H1 (cell line): ENCODE data around the gene BBS9. TPM values are rescaled to one million over a fixed set of nuclear protein-coding genes. Genes with fewer than 3 reads are reported as not detected.

ENCODE experiments used
- CTCF ChIA-PET: fragments of 300-600 bp; sonication (Branson Sonifier 250); formaldehyde crosslinking; loops from one replicate; lab custom pipeline; 2021; ENCODE audit not compliant: partially characterized antibody; lab: Charles Lee
- POLR2A ChIA-PET: fragments of 300-600 bp; sonication (Branson Sonifier 250); formaldehyde crosslinking; loops from one replicate; lab custom pipeline; 2021; ENCODE audit warnings: inconsistent platforms; ENCODE audit not compliant: partially characterized antibody; lab: Charles Lee
- DNase-seq, 2 experiments: peaks; one replicate each; pipeline versions ENCODE4 v3.0.0 to v3.0.0-alpha.2; 2010 to 2022; ENCODE audit warnings: low spot score in 2 of 2, low read depth in 1 of 2, mixed read lengths in 1 of 2
- FAIRE-seq: peaks from 2 replicates; lab custom pipeline; 2011; peaks lifted over from hg19 to GRCh38; lab: Jason Lieb, UNC
- H2AFZ ChIP-seq: 2 replicates; pipeline ENCODE4 v1.8.1; 2012; ENCODE audit warnings: low read length, inconsistent platforms
- H2AK5ac ChIP-seq: 2 replicates; pipeline ENCODE4 v1.6.1; 2013; ENCODE audit warnings: low read depth, low read length
- H2BK120ac ChIP-seq: replicated peaks from 2 replicates; pipeline ENCODE3; 2013; ENCODE audit warnings: low read depth, low read length, inconsistent platforms
- H2BK12ac ChIP-seq: 2 replicates; pipeline ENCODE4 v1.6.1; 2013; ENCODE audit warnings: low read depth, low read length
- H2BK15ac ChIP-seq: 2 replicates; pipeline ENCODE4 v1.6.1; 2013; ENCODE audit warnings: low read length
- H2BK20ac ChIP-seq: 2 replicates; pipeline ENCODE4 v1.6.1; 2013; ENCODE audit warnings: low read length
- H2BK5ac ChIP-seq: 2 replicates; pipeline ENCODE4 v1.6.1; 2013; ENCODE audit warnings: low read depth, low read length
- H3K14ac ChIP-seq: 2 replicates; pipeline ENCODE4 v1.6.1; 2013; ENCODE audit warnings: inconsistent platforms; ENCODE audit not compliant: insufficient read length
- H3K18ac ChIP-seq: 2 replicates; pipeline ENCODE4 v1.6.1; 2013; ENCODE audit warnings: low read length; ENCODE audit errors: extremely low read depth
- H3K23ac ChIP-seq: 2 replicates; pipeline ENCODE4 v1.6.1; 2013; ENCODE audit warnings: inconsistent platforms; ENCODE audit not compliant: insufficient read length
- H3K23me2 ChIP-seq: 2 replicates; pipeline ENCODE4 v1.6.1; 2013; ENCODE audit warnings: low read depth, low read length
- H3K27ac ChIP-seq: 2 replicates; pipeline ENCODE4 v1.6.1; 2011; ENCODE audit warnings: low read depth, low read length, inconsistent platforms
- H3K27me3 ChIP-seq, 4 experiments: replicated peaks in 1 of 4; 1 replicate in 1 of 4; 2 replicates in 3 of 4; pipeline versions ENCODE4 v1.6.1 to v1.8.1; 2011 to 2013; ENCODE audit warnings: low read length in 3 of 4, mild to moderate bottlenecking in 3 of 4, inconsistent platforms in 2 of 4, mixed read lengths in 2 of 4, moderate library complexity in 1 of 4; ENCODE audit not compliant: control insufficient read depth in 3 of 4, insufficient read depth in 3 of 4; ENCODE audit errors: extremely low read depth in 1 of 4
- H3K36me3 ChIP-seq, 4 experiments: 2 replicates each; pipeline versions ENCODE4 v1.6.1 to v1.8.1; 2011 to 2013; ENCODE audit warnings: mild to moderate bottlenecking in 4 of 4, low read length in 3 of 4, moderate library complexity in 2 of 4, control low read depth in 1 of 4, inconsistent platforms in 1 of 4; ENCODE audit not compliant: insufficient read depth in 4 of 4, control insufficient read depth in 2 of 4
- H3K4ac ChIP-seq: replicated peaks from 2 replicates; pipeline ENCODE3; 2013; ENCODE audit warnings: low read length, low read depth, mixed read lengths, inconsistent platforms; ENCODE audit not compliant: insufficient read length
- H3K4me1 ChIP-seq, 4 experiments: replicated peaks in 1 of 4; 1 replicate in 1 of 4; 2 replicates in 3 of 4; pipeline versions ENCODE4 v1.6.1 to v1.8.1; 2011 to 2013; ENCODE audit warnings: low read length in 3 of 4, inconsistent platforms in 2 of 4, mixed read lengths in 1 of 4; ENCODE audit not compliant: insufficient read depth in 4 of 4, control insufficient read depth in 3 of 4
- H3K4me2 ChIP-seq, 2 experiments: 2 replicates each; pipeline versions ENCODE4 v1.6.1 to v1.8.1; 2011 to 2013; ENCODE audit warnings: low read depth in 2 of 2, low read length in 2 of 2, control low read depth in 1 of 2, inconsistent platforms in 1 of 2, mild to moderate bottlenecking in 1 of 2; ENCODE audit not compliant: insufficient read depth in 1 of 2
- H3K4me3 ChIP-seq, 4 experiments: fragments of 200-600, 300-600 bp in 1 of 4; sonication (generic), shearing (Covaris generic), sonication (Bioruptor Twin) in 1 of 4; 2 replicates each; pipeline versions ENCODE4 v1.5.1 to v1.8.1; 2011 to 2016; ENCODE audit warnings: low read length in 4 of 4, low read depth in 3 of 4, control low read depth in 2 of 4, inconsistent platforms in 2 of 4, mild to moderate bottlenecking in 2 of 4, mixed read lengths in 1 of 4, moderate library complexity in 1 of 4; ENCODE audit not compliant: insufficient read depth in 2 of 4; ENCODE audit errors: extremely low read depth in 1 of 4
- H3K56ac ChIP-seq: replicated peaks from 2 replicates; pipeline ENCODE3; 2013; ENCODE audit warnings: low read depth, mild to moderate bottlenecking, mixed read lengths, low read length, inconsistent platforms; ENCODE audit not compliant: insufficient read length
- H3K79me1 ChIP-seq: 2 replicates; pipeline ENCODE4 v1.6.1; 2013; ENCODE audit warnings: low read depth, low read length, control low read depth
- H3K79me2 ChIP-seq, 2 experiments: 2 replicates each; pipeline versions ENCODE4 v1.6.1 to v1.8.1; 2012 to 2013; ENCODE audit warnings: low read length in 2 of 2, mild to moderate bottlenecking in 2 of 2, inconsistent platforms in 1 of 2; ENCODE audit not compliant: insufficient read depth in 2 of 2, control insufficient read depth in 1 of 2
- H3K9ac ChIP-seq, 4 experiments: replicated peaks in 1 of 4; 1 replicate in 1 of 4; 2 replicates in 3 of 4; pipeline versions ENCODE4 v1.6.1 to v1.8.1; 2011 to 2013; ENCODE audit warnings: low read depth in 3 of 4, low read length in 3 of 4, control low read depth in 2 of 4, mild to moderate bottlenecking in 2 of 4, moderate library complexity in 2 of 4, inconsistent platforms in 1 of 4; ENCODE audit errors: extremely low read depth in 1 of 4
- H3K9me3 ChIP-seq, 2 experiments: 2 replicates each; pipeline versions ENCODE4 v1.6.1 to v1.8.1; 2012 to 2013; ENCODE audit warnings: mild to moderate bottlenecking in 2 of 2, moderate library complexity in 2 of 2, control low read depth in 1 of 2, inconsistent platforms in 1 of 2, low read depth in 1 of 2, low read length in 1 of 2, mixed read lengths in 1 of 2; ENCODE audit not compliant: insufficient read depth in 2 of 2
- H4K20me1 ChIP-seq, 2 experiments: replicated peaks in 1 of 2; 2 replicates each; pipeline versions ENCODE3 to v1.8.1; 2011 to 2013; ENCODE audit warnings: inconsistent platforms in 2 of 2, low read length in 2 of 2, mild to moderate bottlenecking in 1 of 2; ENCODE audit not compliant: insufficient read depth in 2 of 2, control insufficient read depth in 1 of 2
- H4K5ac ChIP-seq: 2 replicates; pipeline ENCODE4 v1.6.1; 2013; ENCODE audit warnings: low read length, low read depth, mixed read lengths, inconsistent platforms; ENCODE audit not compliant: insufficient read length
- H4K8ac ChIP-seq: 2 replicates; pipeline ENCODE4 v1.8.0; 2013; ENCODE audit warnings: mild to moderate bottlenecking, moderate library complexity, low read length, inconsistent platforms; ENCODE audit not compliant: insufficient read depth; ENCODE audit errors: extremely low read depth
- H4K91ac ChIP-seq: replicated peaks from 2 replicates; pipeline ENCODE3; 2013; ENCODE audit warnings: low read length, mixed read lengths, inconsistent platforms; ENCODE audit not compliant: insufficient read length
- NANOG ChIP-seq: IDR thresholded peaks from 2 replicates; pipeline ENCODE4 v1.6.1; 2011; ENCODE audit warnings: low read length, low read depth, mild to moderate bottlenecking, inconsistent platforms; ENCODE audit not compliant: insufficient read depth, poor library complexity, severe bottlenecking
- NRF1 ChIP-seq: IDR thresholded peaks from 2 replicates; pipeline ENCODE4 v1.6.1; 2011; ENCODE audit warnings: mild to moderate bottlenecking, low read depth, low read length, improper control_type of control experiment
- RXRA ChIP-seq: IDR thresholded peaks from 2 replicates; pipeline ENCODE4 v1.6.1; 2011; ENCODE audit warnings: low read depth, mild to moderate bottlenecking, low read length, moderate library complexity; ENCODE audit not compliant: insufficient read depth
- polyA plus RNA-seq, 7 experiments: library from polyadenylated mRNA; depleted of rRNA in 3 of 7; stranded (reverse) in 5 of 7; unstranded in 2 of 7; fragments of >200 nt in 5 of 7; fragments of 200-250 nt in 2 of 7; gene quantifications; 1 replicate in 5 of 7; 2 replicates in 1 of 7; 4 replicates in 1 of 7; pipeline versions ENCODE4 v1.2.1 to v1.2.3, GENCODE V29; 2011 to 2013; ENCODE audit warnings: missing spikeins in 2 of 7, mixed read lengths in 2 of 7
- total RNA-seq: library from RNA; stranded (reverse); fragmentation: NEBNext Ultra II Directional; extraction: Animal tissue kit (Norgen Biotek cat#: 25700); gene quantifications from 2 replicates; pipeline ENCODE4 v1.2.1, GENCODE V29; 2021
- TF ChIP-seq, protein P1 (sequence below): IDR thresholded peaks from 2 replicates; pipeline ENCODE4 v1.6.1; 2011; ENCODE audit warnings: low read length, improper control_type of control experiment

The BBS9 gene
- total and polyA plus RNA-seq, 2 of the 8 experiments (the other 6 are each of a cell fraction or from before 2014, with no cell fraction given): 22.3 to 37.0 TPM

- H3K4me2 ChIP-seq: no peak overlapping the region
- ChIA-PET POLR2A (interaction anchor here (0.6 kb wide), 1 partner anchor 43 kb away, joined by 4 read pairs; no protein-coding TSS in a partner anchor), CTCF (interaction anchor here (0.8 to 1.2 kb wide), 2 partner anchors 10 to 50 kb away, joined by 4 to 5 read pairs; no protein-coding TSS in a partner anchor)
- no peak for DNase-seq
- H3K79me2 ChIP-seq: no peaks in the 10 kb centered on the region
- no peak overlapping the region for H3K4ac ChIP-seq
- no peak overlapping the region for H2AK5ac ChIP-seq
- no peak overlapping the region for H3K4me3 ChIP-seq
- no peak overlapping the region for H2AFZ ChIP-seq
- no peak overlapping the region for H3K56ac ChIP-seq
- no peak overlapping the region for H3K9ac ChIP-seq
- no peaks in the 10 kb centered on the region for H4K20me1 ChIP-seq
- H3K36me3 ChIP-seq: 0 out of 8 replicates have a peak, but pooled peaks cover 0 to 4% (median 0%) of the 10 kb centered on the region in 4 experiments
- no peak overlapping the region for H3K23ac ChIP-seq
- no peak overlapping the region for H4K5ac ChIP-seq
- FAIRE-seq: no peak
- H3K9me3 ChIP-seq: peaks cover 3 to 4% of the 10 kb centered on the region in 2 experiments; a peak in 2 of 4 replicates
- H2BK20ac ChIP-seq: no peak overlapping the region
- H3K23me2 ChIP-seq: no peaks in the 10 kb centered on the region
- no peak overlapping the region for H3K18ac ChIP-seq
- H3K79me1 ChIP-seq: no peaks in the 10 kb centered on the region
- no peak overlapping the region for H2BK15ac ChIP-seq
- no peak overlapping the region for H3K14ac ChIP-seq
- H2BK120ac ChIP-seq: no peak overlapping the region
- no peak overlapping the region for H4K8ac ChIP-seq
- H3K27me3 ChIP-seq: no peaks in the 10 kb centered on the region
- H2BK5ac ChIP-seq: no peak overlapping the region
- H3K27ac ChIP-seq: no peak overlapping the region
- no peak overlapping the region for H2BK12ac ChIP-seq
- no peaks in the 10 kb centered on the region for H3K4me1 ChIP-seq
- no peak overlapping the region for H4K91ac ChIP-seq
- TF ChIP-seq NRF1 (no peak), RXRA (no peak), NANOG (no peak)
- TF ChIP-seq, protein P1, sequence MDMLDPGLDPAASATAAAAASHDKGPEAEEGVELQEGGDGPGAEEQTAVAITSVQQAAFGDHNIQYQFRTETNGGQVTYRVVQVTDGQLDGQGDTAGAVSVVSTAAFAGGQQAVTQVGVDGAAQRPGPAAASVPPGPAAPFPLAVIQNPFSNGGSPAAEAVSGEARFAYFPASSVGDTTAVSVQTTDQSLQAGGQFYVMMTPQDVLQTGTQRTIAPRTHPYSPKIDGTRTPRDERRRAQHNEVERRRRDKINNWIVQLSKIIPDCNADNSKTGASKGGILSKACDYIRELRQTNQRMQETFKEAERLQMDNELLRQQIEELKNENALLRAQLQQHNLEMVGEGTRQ: no peak
Measured at GRCh38 chr7:33624215-33624614, 494.9 kb downstream of the BBS9 start.
